ACC112 (cell line): ENCODE results near the gene AGAP4.
"Not testable (repeated sequence)": the region's sequence is repeated elsewhere in the genome, so short reads cannot be mapped to it uniquely, and the experiment has no call there.

Experiments used
- H2AFZ ChIP-seq: fragments of 200-600 bp; sonication (generic); one replicate; pipeline ENCODE4 v1.6.0; 2017; ENCODE audit warnings: antibody characterized with exemption, low read length; ENCODE audit not compliant: unreplicated experiment
- H3K27ac ChIP-seq: fragments of 200-600 bp; sonication (generic); 2 replicates; pipeline ENCODE4 v1.5.1; 2014; ENCODE audit warnings: low read depth, mild to moderate bottlenecking, antibody characterized with exemption, low read length, moderate library complexity
- H3K27me3 ChIP-seq: fragments of 200-600 bp; sonication (generic); 2 replicates; pipeline ENCODE4 v1.6.1; 2014; ENCODE audit warnings: mild to moderate bottlenecking, antibody characterized with exemption, low read length, moderate library complexity, mixed read lengths; ENCODE audit not compliant: insufficient read depth
- H3K36me3 ChIP-seq: fragments of 200-600 bp; sonication (generic); 2 replicates; pipeline ENCODE4 v1.6.1; 2016; ENCODE audit warnings: mild to moderate bottlenecking, antibody characterized with exemption, low read length, moderate library complexity, mixed read lengths; ENCODE audit not compliant: insufficient read depth
- H3K4me1 ChIP-seq: fragments of 200-600 bp; sonication (generic); one replicate; pipeline ENCODE4 v1.6.1; 2016; ENCODE audit warnings: low read length, mixed read lengths; ENCODE audit not compliant: insufficient read depth, unreplicated experiment, control insufficient read depth
- H3K4me3 ChIP-seq: fragments of 200-600 bp; sonication (generic); 2 replicates; pipeline ENCODE4 v1.5.1; 2014; ENCODE audit warnings: mild to moderate bottlenecking, low read depth, low read length
- H3K79me2 ChIP-seq: fragments of 200-600 bp; sonication (generic); one replicate; pipeline ENCODE4 v1.6.0; 2016; ENCODE audit warnings: low read length; ENCODE audit not compliant: control insufficient read depth, unreplicated experiment, insufficient read depth

Gene AGAP4

DNA sequence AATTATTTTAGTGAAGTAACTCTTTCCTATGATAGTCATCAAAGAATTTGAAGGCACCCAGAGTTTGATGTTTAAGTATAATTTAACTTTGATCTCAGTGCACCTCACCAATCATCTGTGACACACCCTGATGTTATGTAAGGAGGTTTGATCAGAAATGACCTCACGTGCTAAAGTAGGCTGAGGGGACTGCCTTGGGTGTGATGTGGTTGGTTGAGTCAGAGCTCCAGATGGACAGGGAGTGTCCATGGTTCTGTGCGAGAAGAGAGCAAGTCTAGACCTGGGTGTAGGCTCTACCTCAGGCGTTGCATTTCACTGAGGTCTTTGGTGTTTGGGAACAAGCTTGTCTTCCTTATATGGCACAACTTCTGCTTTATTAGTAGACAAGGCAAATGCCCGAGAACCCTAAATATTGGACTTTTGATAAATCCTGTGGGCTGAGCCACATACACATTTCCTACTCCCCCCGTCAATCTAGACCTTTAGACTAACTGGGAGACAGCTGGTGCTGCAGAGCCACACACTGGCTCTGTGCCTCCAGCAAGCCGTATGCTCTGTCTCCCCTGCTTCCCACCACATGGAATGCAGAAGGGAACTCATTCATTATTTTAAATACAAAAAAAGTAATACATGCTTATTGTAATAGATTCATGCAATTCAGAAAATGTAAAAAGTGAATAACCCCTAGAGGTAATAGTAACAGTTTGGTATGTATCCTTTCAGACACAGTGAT, 56.4 kb downstream of the AGAP4 start:
- not testable (repeated sequence) for H3K79me2 ChIP-seq, H3K27me3 ChIP-seq, H3K4me1 ChIP-seq, H3K27ac ChIP-seq, H2AFZ ChIP-seq, H3K36me3 ChIP-seq, H3K4me3 ChIP-seq

DNA sequence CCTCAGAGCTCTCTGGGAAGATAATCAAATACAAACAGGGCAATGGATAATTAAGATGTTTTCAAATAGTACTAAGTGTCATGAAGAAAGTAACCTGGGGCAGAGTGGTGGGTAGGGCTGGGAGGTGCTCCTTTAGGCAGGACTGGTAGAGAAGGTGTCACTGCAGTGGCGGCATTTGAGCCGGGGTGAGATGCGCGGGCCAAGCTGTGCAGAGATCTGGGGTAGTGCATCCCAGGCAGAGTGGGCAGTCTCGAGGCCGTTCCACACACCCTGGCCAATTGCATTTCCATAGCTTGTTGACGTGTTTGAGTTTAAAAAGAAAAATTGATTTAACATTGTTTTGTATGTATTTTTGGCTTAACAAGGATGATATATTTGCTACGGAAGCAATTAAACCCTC, 57.3 kb downstream of the AGAP4 start:
- H3K27me3 ChIP-seq, H3K36me3 ChIP-seq, H3K4me3 ChIP-seq, H3K27ac ChIP-seq, H3K79me2 ChIP-seq, H2AFZ ChIP-seq, H3K4me1 ChIP-seq: not testable (repeated sequence)

DNA sequence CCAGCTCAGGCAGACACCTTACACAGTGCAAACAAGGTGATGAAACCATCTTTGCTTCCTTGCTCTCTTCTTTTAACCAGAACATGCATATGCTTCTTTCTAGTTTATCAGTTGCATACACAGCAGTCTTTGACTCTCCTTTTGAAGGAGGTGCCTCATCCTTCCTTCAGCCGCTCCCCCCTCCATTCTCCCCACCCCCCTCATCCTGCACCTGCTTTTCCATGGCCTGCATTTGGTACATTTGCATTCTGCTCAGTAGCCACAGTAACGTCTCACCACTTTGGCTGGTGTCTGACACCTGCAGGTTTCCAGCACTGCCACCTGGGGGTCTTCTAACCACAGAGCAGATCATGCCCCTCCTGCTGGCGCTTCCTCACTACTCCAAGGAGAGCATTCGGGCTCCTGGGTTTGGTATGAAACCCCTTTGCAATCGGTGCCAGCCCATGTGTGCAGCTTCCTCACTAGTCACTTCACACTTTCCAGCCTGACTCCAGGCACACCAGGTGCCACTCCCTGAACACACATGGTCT, 60.0 kb downstream of the AGAP4 start:
- not testable (repeated sequence) for H3K4me3 ChIP-seq, H3K27me3 ChIP-seq, H3K36me3 ChIP-seq, H3K27ac ChIP-seq, H2AFZ ChIP-seq, H3K79me2 ChIP-seq, H3K4me1 ChIP-seq

DNA sequence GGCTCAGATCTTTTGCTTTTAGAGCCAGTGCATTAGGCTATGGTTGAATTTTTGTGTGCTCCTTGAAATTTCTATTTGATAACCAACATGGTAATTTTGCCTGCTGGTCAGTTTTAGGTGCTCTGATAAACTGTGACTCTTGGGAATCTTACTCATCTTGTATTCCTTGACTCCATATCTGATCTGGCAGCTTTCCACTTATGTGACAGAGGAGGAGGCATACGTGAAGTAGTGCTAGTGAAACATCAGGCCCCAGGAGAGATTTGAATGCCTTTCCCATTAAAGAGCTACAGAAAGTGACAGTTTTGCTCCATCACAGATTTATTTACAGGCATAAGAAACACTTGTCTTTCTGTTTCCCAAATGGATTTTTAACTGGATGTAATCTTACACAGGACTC, 61.1 kb downstream of the AGAP4 start:
- not testable (repeated sequence) for H3K36me3 ChIP-seq, H3K27ac ChIP-seq, H2AFZ ChIP-seq

More for the DNA sequence above, 61.1 kb downstream of the AGAP4 start:
- not testable (repeated sequence) for H3K79me2 ChIP-seq, H3K27me3 ChIP-seq, H3K4me3 ChIP-seq, H3K4me1 ChIP-seq
